CD4-positive, alpha-beta T cell treated with Interleukin-6 at 100 ng/mL for 8 hours (primary cell): ENCODE measurements around the gene EXOC3L1.

Experiments used
- DNase-seq: peaks from one replicate; pipeline ENCODE4 v3.0.0-alpha.2; 2020; ENCODE audit warnings: mixed read lengths, low spot score

EXOC3L1 gene

DNA sequence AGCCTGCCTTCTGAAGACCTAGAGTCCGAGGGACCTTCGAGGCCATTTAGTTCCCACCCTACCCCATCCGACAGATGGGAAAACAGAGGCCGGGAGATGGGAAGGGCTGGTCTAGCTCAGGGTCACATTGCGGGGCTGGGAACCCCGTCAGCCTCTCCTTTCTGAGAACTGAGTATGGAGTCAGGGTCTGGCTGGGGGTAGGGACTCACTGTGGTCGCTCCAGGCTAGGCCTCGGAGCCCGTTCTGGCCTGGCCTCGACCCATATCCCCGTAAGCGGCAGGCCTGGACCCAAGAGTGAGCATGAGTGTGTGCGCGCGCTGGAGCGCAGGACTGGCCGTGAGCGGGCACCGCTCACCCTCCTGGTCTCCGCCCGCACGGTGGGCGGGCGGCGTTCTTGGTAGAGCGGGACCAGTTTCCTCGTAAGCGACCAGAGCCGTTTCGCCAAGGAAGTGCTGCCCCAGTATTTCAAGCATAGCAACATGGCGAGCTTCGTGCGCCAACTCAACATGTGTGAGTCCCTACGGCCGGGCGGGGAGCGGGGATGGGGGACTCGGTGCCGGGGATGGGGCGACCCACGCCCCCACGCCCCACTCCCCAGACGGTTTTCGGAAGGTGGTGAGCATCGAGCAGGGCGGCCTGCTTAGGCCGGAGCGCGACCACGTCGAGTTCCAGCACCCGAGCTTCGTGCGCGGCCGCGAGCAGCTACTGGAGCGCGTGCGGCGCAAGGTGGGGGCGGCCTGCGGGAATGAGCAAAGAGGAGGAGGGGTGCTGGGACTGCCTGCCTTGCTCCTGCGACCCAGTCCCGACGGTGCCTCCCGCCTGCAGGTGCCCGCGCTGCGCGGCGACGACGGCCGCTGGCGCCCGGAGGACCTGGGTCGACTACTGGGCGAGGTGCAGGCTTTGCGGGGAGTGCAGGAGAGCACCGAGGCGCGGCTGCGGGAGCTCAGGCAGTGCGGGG, 24.5 kb downstream of the EXOC3L1 start:
- no peak for DNase-seq

DNA sequence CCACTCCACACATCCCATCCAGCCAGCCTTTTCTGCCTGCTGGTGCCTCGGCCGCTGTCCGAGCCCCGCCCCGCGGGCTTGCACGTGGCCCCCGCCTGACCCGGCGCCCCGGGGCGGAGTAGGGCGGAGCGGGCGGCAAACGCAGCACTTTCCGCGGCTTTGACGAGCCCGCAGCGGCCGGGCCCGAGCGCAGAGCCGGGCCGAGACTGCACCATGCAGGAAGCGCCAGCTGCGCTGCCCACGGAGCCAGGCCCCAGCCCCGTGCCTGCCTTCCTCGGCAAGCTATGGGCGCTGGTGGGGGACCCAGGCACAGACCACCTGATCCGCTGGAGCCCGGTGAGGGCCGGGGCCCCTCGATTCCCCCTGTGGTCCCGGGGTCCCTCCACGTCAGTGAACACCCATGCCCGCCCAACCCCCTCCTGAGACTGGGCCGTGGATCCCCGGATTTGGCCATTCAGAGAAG, 25.3 kb downstream of the EXOC3L1 start, which contains the start of gene HSF4:
Gene HSF4, plus strand, starts transcription at position 147 of the 463 bp plus-strand sequence. Its CDS starts 67 bp downstream, at position 214.
- DNase-seq = no peak

DNA sequence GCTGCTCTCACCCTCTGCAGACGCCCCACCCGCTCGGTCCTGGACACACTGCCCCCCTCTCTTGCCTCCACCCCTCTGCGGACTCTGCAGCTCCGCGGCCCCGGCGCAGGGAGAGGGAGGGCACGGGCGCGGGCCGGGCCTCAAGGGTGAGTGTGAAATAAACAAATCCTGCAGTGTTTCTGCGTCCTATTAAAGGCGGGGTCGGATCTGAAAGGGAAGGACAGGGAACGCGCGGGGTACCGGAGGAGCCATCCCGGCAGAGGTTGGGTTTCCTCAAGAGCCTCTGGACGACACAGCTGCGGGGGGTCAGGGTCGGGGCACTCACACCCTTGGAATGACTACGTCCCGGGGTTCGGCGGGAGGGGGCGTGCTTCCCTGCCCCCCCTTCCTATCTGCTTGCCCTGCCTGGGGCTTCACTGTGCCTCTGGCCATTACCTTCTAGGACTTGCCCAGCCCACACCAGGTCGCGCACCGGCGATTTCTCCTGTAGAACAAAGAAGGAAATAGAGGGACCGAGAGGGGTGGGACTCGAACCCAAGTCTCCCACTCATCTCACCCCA, 25.9 kb downstream of the EXOC3L1 start:
- DNase-seq = no peak

DNA sequence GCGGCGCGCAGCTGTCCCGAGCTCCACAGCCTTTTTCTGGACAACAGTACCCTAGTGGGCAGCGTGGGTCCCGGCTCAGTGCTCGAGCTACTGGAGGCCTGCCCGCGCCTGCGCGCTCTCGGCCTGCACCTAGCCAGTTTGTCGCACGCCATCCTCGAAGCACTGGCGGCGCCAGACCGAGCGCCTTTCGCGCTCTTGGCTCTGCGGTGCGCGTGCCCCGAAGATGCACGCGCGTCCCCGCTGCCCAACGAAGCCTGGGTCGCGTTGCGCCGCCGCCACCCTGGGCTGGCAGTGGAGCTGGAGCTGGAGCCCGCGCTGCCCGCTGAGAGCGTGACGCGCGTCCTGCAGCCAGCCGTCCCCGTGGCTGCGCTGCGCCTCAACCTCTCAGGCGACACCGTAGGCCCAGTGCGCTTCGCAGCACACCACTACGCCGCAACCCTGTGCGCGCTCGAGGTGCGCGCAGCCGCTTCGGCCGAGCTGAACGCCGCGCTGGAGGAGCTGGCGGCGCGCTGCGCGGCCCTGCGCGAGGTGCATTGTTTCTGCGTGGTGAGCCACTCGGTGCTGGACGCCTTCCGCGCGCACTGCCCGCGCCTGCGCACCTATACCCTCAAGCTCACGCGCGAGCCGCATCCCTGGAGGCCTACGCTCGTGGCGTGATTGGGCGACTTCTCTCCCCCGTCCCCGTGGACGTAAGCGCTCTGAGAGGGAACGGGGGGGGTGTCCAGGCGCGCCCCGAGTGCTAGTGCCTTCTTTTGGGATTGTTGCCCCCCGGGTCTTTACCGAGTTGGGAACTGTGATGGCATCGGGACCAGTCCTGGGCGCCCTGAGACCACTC, 26.6 kb downstream of the EXOC3L1 start:
- DNase-seq = peak; percentile 25

DNA sequence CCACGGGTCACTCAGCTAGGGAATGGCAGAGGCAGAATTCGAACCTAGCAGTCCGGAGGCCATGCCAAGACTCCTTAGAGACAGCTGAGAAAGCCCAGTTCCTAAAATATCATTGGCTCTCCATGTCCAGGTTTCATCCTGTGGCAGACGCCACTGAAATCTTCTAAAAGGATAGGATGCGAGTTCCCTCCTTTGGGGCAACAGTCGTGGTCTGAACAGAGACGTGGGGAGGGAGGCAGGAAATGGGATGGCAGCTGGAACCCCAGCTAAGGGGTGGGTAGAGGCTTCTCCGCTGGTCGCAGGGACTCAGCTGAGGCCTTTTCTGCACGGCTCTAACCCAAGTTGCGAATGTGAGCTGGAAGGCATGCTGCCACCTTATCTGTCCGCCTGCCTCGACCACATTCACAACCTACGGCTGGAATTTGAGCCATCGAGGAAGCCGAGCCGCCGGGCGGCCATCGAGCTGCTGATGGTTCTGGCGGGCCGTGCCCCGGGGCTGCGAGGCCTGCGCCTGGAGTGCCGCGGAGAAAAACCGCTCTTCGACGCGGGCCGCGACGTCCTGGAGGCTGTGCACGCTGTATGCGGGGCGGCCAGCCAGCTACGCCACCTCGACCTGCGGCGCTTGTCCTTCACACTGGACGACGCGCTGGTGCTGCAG, 27.3 kb downstream of the EXOC3L1 start:
- no peak for DNase-seq

DNA sequence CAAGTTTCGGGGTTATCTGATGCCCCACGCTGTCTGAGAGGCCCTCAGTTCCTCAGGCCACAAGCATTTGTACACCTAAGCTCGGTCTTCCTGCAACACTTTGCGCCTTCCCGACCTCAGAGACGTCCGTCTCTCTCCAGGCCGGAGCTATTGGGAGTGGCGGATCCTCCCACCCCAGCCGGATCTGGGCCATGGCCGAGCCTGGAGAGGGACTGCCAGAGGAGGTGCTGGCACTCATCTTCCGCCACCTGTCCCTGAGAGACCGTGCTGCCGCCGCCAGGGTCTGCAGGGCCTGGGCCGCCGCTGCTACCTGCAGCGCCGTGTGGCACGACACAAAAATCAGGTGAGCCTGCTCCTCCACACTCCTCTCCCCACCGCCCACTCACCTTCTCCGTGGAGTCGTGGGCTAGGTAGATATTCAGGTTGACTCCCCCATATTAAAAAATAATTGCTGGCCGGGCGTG, 28.3 kb downstream of the EXOC3L1 start:
- no peak for DNase-seq

DNA sequence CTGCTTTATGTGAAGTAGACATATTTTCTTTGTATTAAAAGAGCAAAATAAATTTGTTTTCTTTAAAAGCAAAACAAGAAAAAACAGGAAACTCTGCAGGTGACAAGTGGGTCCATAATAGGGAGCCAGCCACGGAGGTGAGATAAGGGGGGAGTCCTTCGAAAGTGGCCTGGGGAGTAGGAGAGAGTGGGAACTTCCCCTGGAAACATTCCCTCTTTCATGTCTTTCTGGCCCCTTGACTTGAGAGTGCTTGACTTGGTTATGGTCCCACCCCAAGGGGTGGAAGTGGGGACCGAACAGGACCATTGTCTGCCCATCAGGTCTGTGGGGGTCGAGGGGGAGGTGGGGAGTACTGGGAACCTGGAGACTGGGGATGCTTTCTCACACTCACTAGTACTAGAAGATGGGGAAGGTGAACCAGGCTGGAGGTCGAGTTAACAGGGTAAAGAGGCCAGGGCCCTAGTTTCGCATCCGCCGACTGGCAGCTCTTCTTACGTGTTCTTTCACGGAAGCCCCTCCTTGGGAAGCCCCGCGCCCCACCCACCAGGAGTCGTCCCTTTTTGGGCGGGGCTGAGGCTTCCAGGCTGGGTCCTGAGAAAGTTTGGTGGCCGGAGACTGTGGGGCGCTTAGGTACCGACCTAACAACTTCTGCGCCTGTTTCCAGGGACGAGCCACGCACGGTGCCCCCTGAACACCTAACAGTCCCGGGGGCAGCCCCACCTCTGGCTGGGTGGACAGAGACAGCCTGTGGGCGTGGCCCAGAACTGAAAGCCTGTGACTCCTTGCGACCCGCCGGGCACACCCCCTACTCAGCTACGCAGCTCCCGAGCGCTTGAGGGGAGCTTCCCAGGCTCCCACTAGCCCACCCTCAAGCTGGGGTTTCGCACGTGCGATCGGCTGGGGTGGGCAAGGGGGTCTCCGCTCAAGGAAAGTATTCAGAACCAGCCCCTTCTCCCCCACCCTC, 31.0 kb downstream of the EXOC3L1 start:
- DNase-seq = peak; percentile 82

DNA sequence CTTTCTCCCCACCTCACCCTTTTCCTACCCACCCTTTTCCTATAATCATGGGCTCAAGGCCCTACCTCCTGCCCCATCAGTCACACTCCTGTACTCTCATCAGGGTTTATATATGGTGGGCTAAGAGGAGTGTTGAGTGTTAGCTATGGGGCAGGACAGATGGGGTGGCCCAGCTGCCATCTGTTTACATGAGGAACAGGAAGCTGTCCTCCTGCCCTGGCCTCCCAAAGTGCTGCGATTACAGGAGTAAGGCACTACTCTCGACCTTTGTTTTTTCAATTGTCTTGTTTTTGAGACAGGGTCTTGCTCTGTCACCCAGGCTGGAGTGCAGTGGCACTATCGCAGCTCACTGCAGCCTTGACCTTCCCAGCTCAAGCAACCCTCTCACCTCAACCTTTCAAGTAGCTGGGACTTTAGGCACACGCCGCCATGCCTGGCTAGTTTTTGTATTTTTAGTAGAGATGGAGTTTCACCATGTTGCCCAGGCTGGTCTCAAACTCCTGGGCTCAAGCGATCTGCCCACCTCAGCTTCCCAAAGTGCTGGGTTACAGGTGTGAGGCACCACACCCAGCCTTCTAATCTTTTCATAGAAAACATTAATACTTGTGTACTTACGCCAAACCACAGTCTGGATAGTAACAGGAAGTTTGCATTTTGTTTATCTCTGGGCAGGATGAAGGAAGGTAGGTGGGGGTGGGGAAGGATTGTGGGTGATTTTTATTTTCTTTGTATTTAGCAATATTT, 31.9 kb downstream of the EXOC3L1 start:
- peak; percentile 38 for DNase-seq

DNA sequence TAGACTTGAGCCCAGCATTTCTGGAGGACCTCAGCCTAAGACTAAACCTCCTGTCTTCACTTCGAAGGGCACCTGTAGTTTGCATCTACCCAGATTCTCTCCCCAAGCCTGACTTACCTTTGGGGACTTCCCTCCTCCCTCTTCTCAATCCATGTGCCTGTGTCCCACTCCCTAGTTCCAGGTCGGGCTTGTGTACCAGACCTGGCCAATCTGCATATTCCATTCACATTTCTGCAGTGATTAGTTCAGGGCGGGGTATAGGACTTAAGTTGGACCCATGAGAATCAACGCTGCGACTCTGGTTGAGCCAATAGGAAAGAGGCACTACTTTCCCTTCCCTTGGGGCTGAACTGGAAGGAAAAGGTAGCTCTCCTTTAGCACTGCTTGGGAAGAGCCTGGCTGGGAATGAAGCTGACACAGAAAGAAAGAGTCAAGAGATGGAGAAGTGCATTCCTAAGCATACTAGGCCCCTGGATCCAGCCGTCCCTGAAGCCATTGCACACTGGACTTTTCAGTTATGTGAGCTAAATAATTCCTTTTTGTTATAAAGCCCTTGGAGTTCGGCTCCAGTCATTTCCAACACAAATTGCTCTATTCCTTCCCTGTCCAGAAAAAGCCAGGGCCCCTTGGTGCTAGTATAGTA, 32.7 kb downstream of the EXOC3L1 start:
- no peak for DNase-seq

DNA sequence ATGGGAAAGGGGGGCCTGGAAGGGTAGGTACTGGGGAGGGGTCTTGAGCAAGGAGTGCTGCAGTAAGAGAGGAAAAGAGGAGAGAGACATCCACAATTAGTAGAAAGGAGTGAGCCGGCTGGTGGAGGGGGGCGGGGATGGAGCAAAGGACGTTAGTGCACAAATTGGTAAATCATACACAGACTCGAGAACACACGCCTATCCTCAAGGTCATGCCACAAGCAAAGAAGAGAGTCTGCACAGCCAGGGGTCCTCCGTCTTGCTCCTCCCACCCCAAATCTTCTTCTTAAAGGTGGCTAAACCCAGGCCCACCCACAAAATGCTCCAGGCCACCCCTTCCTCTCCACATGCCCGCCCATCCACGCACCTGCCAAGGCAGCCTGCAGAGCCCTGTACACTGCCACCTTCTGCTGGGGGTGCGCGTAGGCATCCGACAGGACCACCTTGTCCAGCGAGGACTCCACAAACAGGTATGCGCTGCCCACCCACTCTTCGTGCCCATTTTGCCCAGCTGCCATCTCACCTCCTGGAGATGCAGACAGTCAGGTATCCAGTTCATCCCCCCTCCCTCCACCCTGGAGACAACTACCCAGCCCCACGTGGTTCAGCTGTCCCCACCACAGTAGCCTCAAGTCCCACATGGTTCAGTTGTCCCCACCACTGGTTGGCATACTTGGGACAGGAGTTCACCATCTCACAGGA, 33.6 kb downstream of the EXOC3L1 start:
- no peak for DNase-seq

DNA sequence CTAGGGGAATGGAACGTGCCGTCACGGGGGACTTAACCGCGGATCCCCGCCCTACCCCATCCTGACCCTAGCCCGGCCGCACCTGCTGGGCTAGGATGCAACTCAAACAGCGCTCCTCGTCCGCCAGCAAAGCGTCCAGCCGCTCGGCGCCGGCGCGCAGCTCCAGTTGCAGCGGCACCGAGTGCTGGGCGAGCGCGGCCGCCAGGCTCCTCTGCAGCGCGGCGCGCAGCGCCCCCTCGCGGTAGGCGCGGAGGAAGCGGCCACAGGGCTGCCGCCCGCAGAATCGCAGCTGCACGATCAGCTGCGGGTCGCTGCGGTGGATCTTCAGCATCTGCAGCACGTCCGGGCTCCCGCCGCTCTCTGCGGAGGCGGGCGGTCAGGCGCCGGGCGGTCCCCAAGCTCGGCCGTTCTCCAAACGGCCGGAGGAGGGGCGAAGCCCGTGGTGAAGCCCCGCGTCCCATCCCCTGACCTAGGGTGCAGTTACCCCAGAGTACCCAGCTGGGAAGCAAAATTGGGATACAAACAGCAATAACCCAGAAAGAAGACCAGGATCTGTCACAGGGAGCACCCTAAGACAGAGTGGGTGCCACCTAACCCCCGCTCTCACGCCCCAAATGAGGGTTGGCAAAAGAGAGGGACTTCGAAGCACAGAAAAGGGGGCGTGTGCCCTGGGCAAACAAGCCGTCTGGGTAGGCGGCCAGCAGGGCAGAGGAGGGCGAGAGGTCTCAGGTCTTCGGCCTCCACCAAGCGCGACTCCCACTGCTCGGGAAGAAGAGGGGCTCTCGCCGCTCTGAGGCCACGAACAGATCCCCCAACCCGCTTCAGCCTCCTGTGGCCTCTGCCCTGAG, 34.4 kb downstream of the EXOC3L1 start:
- DNase-seq = peak; percentile 73

DNA sequence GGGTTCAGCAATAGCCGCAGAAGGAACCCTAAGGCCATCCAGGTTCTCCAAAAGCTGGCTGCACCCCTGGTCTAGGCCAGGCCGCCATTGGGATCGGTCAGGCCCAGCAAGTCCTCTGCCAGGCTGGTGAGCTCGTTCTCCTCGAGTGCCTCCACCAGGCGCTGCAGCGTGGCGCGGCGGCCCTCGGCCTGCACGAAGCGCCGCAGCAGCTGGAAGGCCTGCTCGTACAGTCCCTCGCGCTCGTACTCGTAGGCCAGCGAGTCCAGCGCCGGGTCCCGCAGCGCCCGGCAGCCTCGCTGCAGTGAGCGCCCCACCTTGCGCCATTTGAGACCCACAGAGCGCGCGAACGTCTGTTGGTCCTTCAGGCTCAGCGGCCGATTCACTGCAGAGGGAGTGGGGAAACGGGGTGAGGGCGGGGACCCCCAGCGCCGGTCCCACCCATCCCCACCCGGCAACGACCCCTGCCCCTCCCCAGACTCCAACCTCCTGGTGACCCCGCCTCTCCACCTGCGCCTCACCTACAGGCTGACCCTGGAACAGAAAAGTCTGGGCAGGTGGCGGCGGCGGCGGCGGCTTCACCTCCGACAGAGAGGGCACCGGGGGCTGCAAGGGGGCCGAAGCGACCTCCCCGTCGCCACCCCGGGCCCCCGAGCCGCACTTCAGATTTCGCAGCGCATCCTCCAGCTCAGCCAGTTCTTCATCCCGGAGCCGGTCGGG, 35.2 kb downstream of the EXOC3L1 start:
- no peak for DNase-seq

DNA sequence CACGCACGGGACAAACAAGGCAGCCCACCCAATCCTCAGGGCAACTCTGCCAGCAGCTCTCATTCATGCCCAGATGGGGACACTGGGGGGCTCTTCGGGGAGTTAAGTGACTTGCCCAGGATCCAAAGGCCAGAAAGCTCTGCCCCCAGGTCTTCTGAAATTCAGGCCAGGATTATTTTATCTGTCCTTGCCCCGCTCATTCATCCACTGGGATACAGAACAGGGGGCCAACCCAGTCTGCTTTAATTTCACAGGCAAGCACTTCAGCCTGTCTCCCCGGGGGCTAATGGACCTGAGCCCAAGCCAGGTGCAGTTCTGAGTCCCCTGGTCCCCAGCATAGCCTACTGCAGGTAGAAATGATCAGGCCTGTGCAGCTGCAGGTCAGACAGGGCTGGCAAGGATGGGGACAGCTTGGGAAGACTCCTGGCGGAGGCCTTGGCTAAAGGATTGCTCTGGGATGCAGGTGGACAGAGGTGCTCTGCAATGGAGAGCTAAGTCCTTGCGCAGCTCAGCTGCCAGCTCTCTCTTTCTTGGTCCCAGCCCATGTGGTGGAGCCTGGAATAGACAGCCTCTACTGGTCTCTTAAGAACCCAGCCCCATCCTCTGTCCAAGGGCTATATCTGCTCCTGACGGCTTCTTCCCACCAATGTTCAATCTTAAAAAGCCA, 38.4 kb downstream of the EXOC3L1 start:
- DNase-seq = no peak

DNA sequence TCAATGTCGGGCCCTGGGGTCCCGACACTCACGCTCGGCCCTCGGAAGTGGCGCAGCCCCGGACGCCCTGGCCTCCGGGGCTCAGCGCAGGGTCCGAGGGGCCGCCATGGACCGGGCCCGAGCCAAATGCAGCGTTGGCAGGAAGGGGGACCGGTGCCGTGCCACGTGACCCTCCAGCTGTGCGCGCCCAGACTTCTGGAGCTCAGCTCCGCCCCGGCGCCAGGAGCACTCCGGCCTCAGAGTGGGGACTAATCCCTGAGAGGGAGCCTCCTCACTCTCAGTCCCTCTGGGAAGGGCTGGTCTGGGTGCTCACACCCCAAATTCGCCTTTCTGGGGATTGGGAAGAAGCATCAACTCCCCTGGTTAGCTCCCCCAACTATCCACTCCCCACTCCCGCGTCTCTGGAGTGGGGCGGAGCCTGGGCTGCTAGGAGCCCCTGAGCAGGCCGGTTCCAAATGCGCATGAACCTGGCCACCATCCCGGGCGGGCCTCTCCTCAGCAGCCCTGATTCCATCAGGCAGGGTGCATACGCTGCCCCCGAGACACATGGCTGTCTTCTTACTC, 39.0 kb downstream of the EXOC3L1 start, which contains the start of gene B3GNT9:
Gene B3GNT9, minus strand, starts transcription at position 166 of the 564 bp plus-strand sequence. CDS start 513 bp downstream, outside the sequence.
- DNase-seq = no peak

DNA sequence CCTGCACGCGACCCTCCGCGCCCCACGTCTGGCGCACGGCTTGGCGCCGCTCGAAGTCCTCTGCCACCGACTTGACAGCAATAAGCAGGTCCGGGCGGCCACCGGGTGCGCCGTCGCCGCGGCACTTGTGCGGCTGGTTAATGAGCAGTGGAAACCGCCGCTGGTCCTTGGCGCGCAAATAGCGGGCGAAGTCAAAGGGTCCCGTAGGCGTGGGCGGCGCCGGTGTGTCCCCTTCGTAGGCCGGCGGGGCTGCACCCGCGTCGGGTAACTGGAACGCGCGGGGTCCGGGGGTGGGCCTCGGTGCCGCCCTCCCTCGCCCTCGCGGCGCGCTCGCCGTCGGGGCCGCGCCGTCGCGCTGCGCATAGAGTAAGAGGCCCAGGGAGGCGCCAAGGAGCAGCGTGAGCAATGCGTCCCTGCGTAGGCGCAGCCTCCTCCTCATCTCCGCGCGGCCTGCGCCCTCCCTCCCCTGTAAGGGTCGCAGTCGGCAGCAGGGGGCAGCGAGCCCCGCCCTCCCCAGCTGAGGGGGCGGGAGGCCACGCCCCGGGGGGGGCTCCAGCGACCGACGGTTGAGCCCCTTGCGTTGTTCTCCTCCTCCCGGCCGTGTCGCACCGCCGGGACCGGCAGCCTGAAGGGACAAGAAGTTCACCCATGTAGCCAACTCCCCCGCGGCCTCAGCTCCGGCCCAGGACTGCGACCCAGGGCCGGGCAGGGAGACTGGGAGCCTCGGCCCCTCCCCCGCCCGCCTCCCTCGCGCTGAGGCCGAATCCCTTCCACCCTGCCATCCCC, 39.7 kb downstream of the EXOC3L1 start:
- no peak for DNase-seq
